ENCODE data around the gene TMEM123.
"Not testable (repeated sequence)": the region's sequence is repeated elsewhere in the genome, so short reads cannot be mapped to it uniquely, and the experiment has no call there.

Gene TMEM123

GRCh38 chr11:102447941-102448868, 4.4 kb downstream of the TMEM123 start:
- no peak for DNase-seq

DNA sequence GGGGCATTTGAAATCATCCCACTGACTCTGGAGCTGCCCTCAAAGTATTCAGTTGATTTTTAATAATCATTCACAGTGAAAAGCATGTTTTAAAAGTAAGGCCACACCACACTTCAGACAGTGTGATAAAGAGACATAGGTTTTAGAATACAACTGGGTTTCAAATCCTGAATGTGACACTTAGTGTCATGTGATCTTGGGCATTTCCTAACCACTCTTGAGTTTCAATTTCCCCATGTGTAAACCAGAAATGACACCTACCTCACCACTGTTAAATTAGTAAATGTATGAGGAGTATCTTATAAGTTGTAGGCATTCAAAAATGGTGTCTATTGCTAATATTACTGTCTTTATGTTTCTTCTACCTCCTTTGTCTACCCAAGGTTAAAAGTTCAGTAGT, 5.4 kb downstream of the TMEM123 start:
- no peak for DNase-seq

GRCh38 chr11:102446606-102447005, 6.0 kb downstream of the TMEM123 start:
- no peak for DNase-seq

DNA sequence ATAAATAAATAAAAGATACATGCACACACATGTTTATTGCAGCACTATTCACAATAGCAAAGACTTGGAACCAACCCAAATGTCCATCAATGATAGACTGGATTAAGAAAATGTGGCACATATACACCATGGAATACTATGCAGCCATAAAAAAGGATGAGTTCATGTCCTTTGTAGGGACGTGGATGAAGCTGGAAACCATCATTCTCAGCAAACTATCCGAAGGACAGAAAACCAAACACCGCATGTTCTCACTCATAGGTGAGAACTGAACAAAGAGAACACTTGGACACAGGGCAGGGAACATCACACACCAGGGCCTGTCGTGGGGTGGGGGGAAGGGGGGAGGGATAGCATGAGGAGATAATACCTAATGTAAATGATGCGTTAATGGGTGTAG, 7.9 kb downstream of the TMEM123 start:
- not testable (repeated sequence) for DNase-seq

DNA sequence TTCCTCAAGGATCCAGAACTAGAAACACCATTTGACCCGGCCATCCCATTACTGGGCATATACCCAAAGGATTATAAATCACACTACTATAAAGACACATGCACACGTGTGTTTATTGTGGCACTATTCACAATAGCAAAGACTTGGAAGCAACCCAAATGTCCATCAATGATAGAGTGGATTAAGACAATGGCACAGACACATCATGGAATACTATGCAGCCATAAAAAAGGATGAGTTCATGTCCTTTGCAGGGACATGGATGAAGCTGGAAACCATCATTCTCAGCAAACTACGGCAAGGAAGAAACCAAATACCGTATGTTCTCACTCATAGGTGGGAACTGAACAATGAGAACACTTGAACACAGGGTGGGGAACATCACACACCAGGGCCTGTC, 8.4 kb downstream of the TMEM123 start:
- not testable (repeated sequence) for DNase-seq

DNA sequence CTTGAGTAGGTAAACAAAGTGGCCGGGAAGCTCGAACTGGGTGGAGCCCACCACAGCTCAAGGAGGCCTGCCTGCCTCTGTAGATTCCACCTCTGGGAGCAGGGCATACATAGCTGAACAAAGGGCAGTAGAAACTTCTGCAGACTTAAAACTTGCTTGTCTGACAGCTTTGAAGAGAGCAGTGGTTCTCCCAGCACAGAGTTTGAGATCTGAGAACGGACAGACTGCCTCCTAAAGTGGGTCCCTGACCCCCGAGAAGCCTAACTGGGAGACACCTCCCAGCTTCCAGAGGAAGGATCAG, 13.6 kb downstream of the TMEM123 start:
- DNase-seq = not testable (repeated sequence)

DNA sequence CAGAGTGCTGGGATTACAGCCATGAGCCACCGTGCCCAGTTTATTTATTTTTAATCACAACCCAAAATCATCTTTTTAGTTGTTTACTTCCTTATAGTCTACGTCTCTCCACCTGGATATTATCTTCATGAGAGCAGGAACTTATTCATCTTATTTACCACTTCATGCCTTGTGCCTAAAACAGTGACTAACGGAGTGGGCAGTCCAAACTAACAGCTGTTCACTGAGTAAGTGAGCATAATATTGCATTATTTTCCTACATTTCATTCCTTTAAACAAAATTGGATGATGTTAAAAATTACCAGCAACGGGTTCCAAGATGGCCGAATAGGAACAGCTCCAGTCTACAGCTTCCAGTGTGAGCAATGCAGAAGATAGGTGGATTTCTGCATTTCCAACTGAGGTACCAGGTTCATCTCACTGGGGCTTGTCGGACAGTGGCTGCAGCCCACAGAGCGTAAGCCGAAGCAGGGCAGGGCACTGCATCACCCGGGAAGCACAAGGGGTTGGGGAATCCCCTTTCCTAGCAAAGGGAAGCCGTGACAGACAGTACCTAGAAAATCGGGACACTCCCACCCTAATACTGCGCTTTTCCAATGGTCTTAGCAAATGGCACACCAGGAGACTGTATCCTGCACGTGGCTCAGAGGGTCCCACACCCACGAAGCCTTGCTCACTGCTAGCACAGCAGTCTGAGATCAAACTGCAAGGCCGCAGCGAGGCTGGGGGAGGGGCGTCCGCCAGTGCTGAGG, 14.1 kb downstream of the TMEM123 start:
- DNase-seq = no peak

DNA sequence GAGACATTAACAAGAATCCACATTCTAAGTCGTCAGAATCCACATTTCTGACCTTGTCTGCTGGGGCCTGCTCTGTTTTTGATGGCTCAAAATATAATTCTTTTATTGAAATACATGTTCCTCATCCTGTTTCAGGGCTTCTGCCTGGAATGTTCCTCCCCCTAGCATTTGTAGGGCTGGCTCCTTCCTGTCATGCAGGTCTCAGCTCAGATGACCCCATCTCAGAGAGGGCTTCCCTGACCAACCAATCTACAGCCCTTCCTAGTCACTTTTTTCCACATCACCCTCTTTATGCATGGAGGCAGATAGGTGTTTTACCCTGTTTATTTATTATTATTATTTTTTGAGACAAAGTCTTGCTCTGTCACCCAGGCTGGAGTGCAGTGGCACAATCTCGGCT, 14.8 kb downstream of the TMEM123 start:
- no peak for DNase-seq

DNA sequence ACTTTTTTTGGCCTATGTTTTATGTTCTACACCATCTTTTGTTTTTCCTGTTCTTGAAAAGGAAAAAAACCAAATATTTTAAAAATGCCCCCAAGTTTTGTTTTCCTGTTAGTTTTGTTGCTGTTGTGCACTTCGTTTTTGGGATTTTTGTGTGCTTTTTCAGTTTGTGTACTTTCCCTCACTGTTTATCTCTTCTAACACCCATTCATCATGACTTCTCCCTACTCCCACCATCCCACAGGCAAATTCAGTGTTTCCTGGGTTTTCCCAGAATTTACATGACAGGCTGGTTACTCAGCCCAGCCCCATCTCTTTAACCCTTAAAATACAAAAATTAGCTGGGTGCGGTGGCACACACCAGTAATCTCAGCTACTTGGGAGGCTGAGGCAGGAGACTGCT, 15.6 kb downstream of the TMEM123 start:
- DNase-seq = no peak

- no peak for DNase-seq
These were observed 16.0 kb downstream of the TMEM123 start for GRCh38 chr11:102436561-102436960.

DNA sequence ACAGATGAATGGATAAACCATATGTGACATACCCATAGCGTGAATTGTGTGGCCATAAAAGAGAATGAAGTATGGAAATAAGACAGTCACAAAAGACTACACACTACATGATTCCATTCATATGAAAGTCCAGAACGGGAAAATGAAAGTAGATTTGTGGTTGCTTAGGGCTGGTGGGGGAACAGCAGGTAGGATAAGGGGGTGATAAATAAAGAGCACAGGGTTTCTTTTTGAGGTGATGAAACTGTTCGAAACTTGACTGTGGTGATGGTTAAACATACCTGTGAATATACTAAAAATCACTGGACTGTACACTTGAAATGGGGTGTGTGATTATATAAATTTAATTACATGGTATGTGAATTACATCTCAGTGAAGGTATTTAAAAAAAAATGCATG, 16.9 kb downstream of the TMEM123 start:
- DNase-seq = no peak

- not testable (repeated sequence) for DNase-seq
These were observed 19.0 kb downstream of the TMEM123 start for GRCh38 chr11:102433571-102433970.

GRCh38 chr11:102432560-102432959, 20.0 kb downstream of the TMEM123 start:
- DNase-seq = not testable (repeated sequence)

GRCh38 chr11:102431404-102431803, 21.2 kb downstream of the TMEM123 start:
- no peak for DNase-seq

DNA sequence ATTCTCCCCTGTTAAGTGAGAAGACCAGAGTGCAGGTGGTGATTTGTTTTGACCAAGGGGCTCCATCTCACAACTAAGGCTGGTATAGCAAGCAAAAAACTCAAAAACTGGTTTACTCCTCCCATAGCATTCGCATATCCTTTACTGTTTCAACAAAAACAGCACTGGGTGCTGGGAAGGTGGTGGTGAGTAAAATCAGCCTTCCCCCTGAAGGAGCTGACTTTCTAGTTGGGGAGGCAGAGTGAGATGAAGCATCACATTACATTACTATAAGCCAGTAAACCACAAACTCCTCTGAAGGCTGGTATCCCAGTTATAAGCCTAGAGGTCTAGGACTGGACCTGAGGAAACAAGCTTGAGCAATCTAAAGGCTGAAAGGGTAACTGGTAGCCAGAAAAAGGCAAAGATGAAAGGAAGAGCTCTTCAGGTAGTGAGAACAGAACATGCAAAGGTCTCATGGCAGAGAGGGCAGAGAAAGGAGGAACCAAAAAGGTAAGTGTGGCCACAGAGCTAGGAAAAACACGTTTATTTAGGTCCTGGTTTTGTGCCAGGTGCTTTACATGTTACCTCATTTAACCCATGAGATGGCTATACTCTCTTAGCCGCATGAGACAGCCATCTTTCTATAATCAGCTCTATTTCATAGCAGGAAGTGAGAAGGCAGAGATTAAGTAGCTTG, 22.3 kb downstream of the TMEM123 start:
- DNase-seq = no peak

GRCh38 chr11:102429691-102430090, 22.9 kb downstream of the TMEM123 start:
- no peak for DNase-seq

DNA sequence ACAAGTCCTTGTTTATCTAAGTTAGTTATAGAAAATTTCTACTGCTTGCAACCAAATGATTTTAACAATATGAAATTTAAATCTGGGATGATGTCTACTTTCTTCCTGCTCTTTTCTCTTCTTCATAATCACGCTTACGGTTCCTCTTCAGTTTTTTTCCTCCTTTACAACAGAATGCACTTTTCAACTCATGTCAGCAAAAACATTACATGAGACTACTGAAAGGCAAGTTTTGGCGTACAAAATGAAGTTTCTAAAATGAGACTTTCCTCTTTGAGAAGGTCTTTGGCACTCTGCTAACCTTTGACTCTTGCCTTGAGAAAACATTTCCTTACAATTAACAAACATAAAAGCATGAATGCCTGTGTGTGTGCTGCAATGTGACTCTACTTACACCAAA, 23.3 kb downstream of the TMEM123 start:
- DNase-seq = no peak

DNA sequence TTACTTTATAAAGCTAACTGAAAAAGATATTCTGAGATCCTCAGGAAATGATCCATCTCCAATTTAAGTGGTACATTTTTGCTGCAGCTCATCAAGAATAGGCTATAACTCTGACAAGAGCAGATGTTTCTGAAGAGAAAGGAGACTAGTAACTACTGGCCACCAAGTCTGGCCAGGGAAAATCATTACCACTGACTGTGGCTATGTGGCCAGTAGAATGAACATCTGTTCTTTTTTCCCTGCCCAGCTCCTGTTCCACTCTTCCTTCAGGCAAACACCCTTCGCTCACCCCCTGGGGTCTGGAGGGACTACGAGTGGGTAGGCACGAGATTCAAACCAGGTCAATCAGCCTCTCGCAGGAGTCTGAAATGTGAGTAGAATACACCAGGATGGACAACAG, 23.9 kb downstream of the TMEM123 start:
- no peak for DNase-seq

DNA sequence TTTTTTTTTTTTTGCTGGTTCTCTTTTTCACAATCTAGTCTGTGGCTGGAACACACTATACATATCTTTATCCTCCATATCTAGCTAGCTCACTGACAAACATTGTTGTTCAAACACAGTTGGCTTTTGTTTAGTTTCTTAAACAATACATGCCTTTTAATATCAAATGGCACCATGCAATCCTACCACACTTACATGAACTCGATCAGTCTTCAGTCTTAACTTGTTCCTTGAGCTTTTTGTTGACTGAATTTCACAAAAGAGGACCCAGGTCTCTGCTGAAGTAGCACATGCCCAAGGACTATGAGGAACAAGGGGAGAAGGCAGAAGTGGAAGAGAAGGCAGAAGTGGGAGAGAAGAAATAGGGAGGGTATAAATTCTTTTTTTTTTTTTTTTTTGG, 25.5 kb downstream of the TMEM123 start:
- no peak for DNase-seq

DNA sequence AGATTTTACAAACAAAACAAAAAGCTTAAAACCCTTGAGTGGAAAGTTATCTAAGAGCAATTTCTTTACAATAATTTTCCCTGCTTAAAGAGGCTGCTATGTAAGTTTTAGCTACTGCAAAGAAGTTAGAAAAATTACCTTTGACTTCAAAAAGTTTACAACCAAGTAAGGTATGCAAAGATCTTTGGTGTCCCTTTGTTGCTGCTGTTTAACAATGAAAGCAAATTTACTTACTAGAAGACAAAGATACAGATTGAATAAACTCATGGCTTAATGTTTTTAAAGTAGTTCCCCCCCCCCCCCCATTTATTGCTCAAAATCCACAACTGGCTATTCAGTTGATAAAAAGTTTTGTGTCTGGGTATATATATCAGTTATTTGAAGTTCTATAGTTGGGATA, 26.0 kb downstream of the TMEM123 start:
- no peak for DNase-seq

GRCh38 chr11:102426000-102426399, 26.6 kb downstream of the TMEM123 start:
- no peak for DNase-seq

DNA sequence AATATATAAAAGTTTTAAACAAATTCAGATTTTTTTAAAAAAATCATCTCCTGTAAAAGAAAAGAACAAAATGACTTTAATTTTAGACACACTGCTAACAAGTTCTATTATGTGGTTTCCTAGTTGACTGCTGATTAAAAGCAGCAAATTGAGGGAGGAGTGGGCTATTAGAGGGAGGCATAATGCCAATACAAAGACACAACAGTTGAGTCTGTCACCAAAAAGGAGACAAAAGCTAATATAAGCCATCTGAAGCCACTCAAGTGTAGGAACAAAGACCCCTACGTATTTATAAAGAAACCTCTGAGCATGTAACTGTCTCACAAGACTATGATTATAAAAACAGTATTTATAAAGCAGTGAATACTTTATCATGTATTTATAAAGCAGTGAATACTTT, 28.6 kb downstream of the TMEM123 start:
- no peak for DNase-seq

- no peak for DNase-seq
These were observed 29.5 kb downstream of the TMEM123 start for GRCh38 chr11:102422817-102423712.

Measured in activated CD8-positive, alpha-beta memory T cell treated with anti-CD3 and anti-CD28 coated beads, Interleukin-2, amount 50 U/mL, for 48 hours (primary cell).